HepG2 (cell line): Measurements from ENCODE around the gene PSMC2. TPM values are rescaled to one million over a fixed set of nuclear protein-coding genes. Genes with fewer than 3 reads are reported as not detected.
A peak's percentile ranks its signal among the peaks of the same experiment; 100 is the strongest.

Experiments
- DMAP1 ChIP-seq: IDR thresholded peaks from 2 replicates; pipeline ENCODE4 v1.6.1; 2016
- HOXA3 ChIP-seq: sonication (generic); formaldehyde crosslinking; IDR thresholded peaks from 2 replicates; pipeline ENCODE4 v1.5.0; 2020; ENCODE audit warnings: missing genetic modification reagents
- IRX3 ChIP-seq: sonication (generic); formaldehyde crosslinking; IDR thresholded peaks from 2 replicates; pipeline ENCODE4 v1.8.1; 2023; ENCODE audit warnings: mild to moderate bottlenecking, low read depth, missing genetic modification reagents, borderline replicate concordance
- JUN ChIP-seq: sonication (generic); formaldehyde crosslinking; IDR thresholded peaks from 2 replicates; pipeline ENCODE4 v1.4.0; 2020; ENCODE audit warnings: mild to moderate bottlenecking, missing genetic modification reagents
- KLF15 ChIP-seq: sonication (generic); formaldehyde crosslinking; IDR thresholded peaks from 2 replicates; pipeline ENCODE4 v1.8.1; 2023; ENCODE audit warnings: borderline replicate concordance, mild to moderate bottlenecking, inconsistent platforms, missing genetic modification reagents, mixed read lengths
- PRDM10 ChIP-seq: sonication (generic); formaldehyde crosslinking; IDR thresholded peaks from 2 replicates; pipeline ENCODE4 v1.4.0; 2020; ENCODE audit warnings: low read depth, missing genetic modification reagents
- RFXANK ChIP-seq: IDR thresholded peaks from 2 replicates; pipeline ENCODE4 v1.6.1; 2016
- TBX3 ChIP-seq: fragments of 450-650 bp; IDR thresholded peaks from 2 replicates; pipeline ENCODE4 v1.6.1; 2017; ENCODE audit warnings: antibody characterized with exemption, mild to moderate bottlenecking, inconsistent platforms, borderline replicate concordance
- THRA ChIP-seq: sonication (generic); formaldehyde crosslinking; IDR thresholded peaks from 2 replicates; pipeline ENCODE4 v1.4.0; 2020; ENCODE audit warnings: missing genetic modification reagents, borderline replicate concordance
- TOPORS ChIP-seq: sonication (generic); formaldehyde crosslinking; IDR thresholded peaks from 2 replicates; pipeline ENCODE4 v1.8.0; 2023; ENCODE audit warnings: mild to moderate bottlenecking, missing genetic modification reagents
- ZMYM4 ChIP-seq: sonication (generic); formaldehyde crosslinking; IDR thresholded peaks from 2 replicates; pipeline ENCODE4 v1.8.1; 2023; ENCODE audit warnings: mild to moderate bottlenecking, missing genetic modification reagents
- ZNF407 ChIP-seq: sonication (generic); formaldehyde crosslinking; IDR thresholded peaks from one replicate; pipeline ENCODE4 v1.5.1; 2020; ENCODE audit warnings: mild to moderate bottlenecking, missing genetic modification reagents; ENCODE audit errors: not compliant biosample characterization
- ZNF414 ChIP-seq: sonication (generic); formaldehyde crosslinking; IDR thresholded peaks from 2 replicates; pipeline ENCODE4 v1.5.0; 2020; ENCODE audit warnings: missing genetic modification reagents
- ZNF563 ChIP-seq: sonication (generic); formaldehyde crosslinking; IDR thresholded peaks from 2 replicates; pipeline ENCODE4 v1.8.0; 2022; ENCODE audit warnings: mild to moderate bottlenecking, moderate library complexity, missing genetic modification reagents
- ZNF768 ChIP-seq: sonication (generic); formaldehyde crosslinking; IDR thresholded peaks from 2 replicates; pipeline ENCODE4 v1.4.0; 2020; ENCODE audit warnings: missing genetic modification reagents
- polyA plus RNA-seq, 8 experiments: library from polyadenylated mRNA; depleted of rRNA in 3 of 8; stranded (reverse) in 7 of 8; unstranded in 1 of 8; fragments of >200 nt; fragmentation: Illumina TruSeq in 4 of 8; extraction: Trizol in 4 of 8; gene quantifications; 2 replicates each; pipeline versions ENCODE4 v1.2.1 to v1.2.3, GENCODE V29; 2011 to 2016; ENCODE audit warnings: low read depth in 4 of 8, missing spikeins in 1 of 8, mixed read lengths in 1 of 8; ENCODE audit not compliant: insufficient read depth in 1 of 8
- total RNA-seq, 5 experiments: library from RNA; depleted of rRNA; stranded (reverse); fragments of >200 nt; fragmentation: Illumina TruSeq; extraction: Trizol; gene quantifications; 2 replicates each; pipeline ENCODE4 v1.2.3, GENCODE V29; 2016; ENCODE audit warnings: low read depth in 1 of 5

Gene PSMC2
- total and polyA plus RNA-seq, 2 of the 13 experiments (the other 11 are each of a cell fraction or from before 2014, with no cell fraction given), result 89.9 to 181 TPM

- TF ChIP-seq ZNF563 (CRISPR knock-in tag) (peak; percentile 59; the same call in 1 of the 2 replicates), PRDM10 (CRISPR knock-in tag) (peak; percentile 66), TBX3 (no peak), ZNF414 (CRISPR knock-in tag) (0 out of 2 replicates have a peak, but pooled peaks have one; percentile 62), IRX3 (CRISPR knock-in tag) (no peak), ZMYM4 (CRISPR knock-in tag) (peak; percentile 60), THRA (CRISPR knock-in tag) (peak; percentile 46; the same call in 1 of the 2 replicates), HOXA3 (CRISPR knock-in tag) (peak; percentile 75), TOPORS (CRISPR knock-in tag) (no peak), DMAP1 (CRISPR knock-in tag) (peak; percentile 96), RFXANK (CRISPR knock-in tag) (no peak), ZNF768 (CRISPR knock-in tag) (no peak; the same call in 1 of the 2 replicates), KLF15 (CRISPR knock-in tag) (no peak), JUN (CRISPR knock-in tag) (no peak), ZNF407 (no peak)
These were observed at the start of gene PSMC2 (continued) for GRCh38 chr7:103347507-103348267.
